ENCODE data around the gene LRP8. TPM values are rescaled to one million over a fixed set of nuclear protein-coding genes. Genes with fewer than 3 reads are reported as not detected.
"Not testable (repeated sequence)": the region's sequence is repeated elsewhere in the genome, so short reads cannot be mapped to it uniquely, and the experiment has no call there.

LRP8 gene
- total and polyA plus RNA-seq, 8 donors = 6.8 to 36.6 (median 9.3) TPM

GRCh38 chr1:53207726-53208125, 120.1 kb downstream of the LRP8 start:
- H3K4me3 ChIP-seq = no peak overlapping the region
- H3K27me3 ChIP-seq = no peaks in the 10 kb centered on the region
- no peak for TF ChIP-seq CTCF (IDR thresholded peaks at IDR 0.05)
- no peaks in the 10 kb centered on the region for H3K4me1 ChIP-seq
- ATAC-seq (no peak), DNase-seq (no peak)
- peaks cover 0 to 16% of the 10 kb centered on the region in 2 donors for H3K9me3 ChIP-seq
- intact Hi-C loops (cut with DNase I) = no loop called here
- peaks cover 0 to 100% of the 10 kb centered on the region in 2 donors for H3K36me3 ChIP-seq
- H3K27ac ChIP-seq = no peak overlapping the region

GRCh38 chr1:53206735-53207379, 121.0 kb downstream of the LRP8 start:
- no peak for TF ChIP-seq CTCF (IDR thresholded peaks at IDR 0.05)
- Histone ChIP-seq H3K4me3 (no peak overlapping the region), H3K27me3 (no peaks in the 10 kb centered on the region), H3K36me3 (peaks cover 0 to 100% of the 10 kb centered on the region in 2 donors), H3K4me1 (no peaks in the 10 kb centered on the region), H3K27ac (no peak overlapping the region), H3K9me3 (peaks cover 0 to 16% of the 10 kb centered on the region in 2 donors)
- intact Hi-C loops (cut with DNase I) = no loop called here
- DNase-seq (no peak), ATAC-seq (no peak)

GRCh38 chr1:53206083-53206685, 121.7 kb downstream of the LRP8 start:
- Histone ChIP-seq H3K36me3 (peaks cover 0 to 98% of the 10 kb centered on the region in 2 donors), H3K9me3 (peaks cover 0 to 16% of the 10 kb centered on the region in 2 donors)
- H3K4me3 ChIP-seq; ATAC-seq; H3K4me1 ChIP-seq; H3K27ac ChIP-seq; H3K27me3 ChIP-seq; intact Hi-C loops (cut with DNase I); DNase-seq: not testable (repeated sequence)

GRCh38 chr1:53205496-53205895, 122.4 kb downstream of the LRP8 start:
- intact Hi-C loops (cut with DNase I); ATAC-seq; H3K27ac ChIP-seq; H3K27me3 ChIP-seq; DNase-seq; H3K4me3 ChIP-seq; H3K4me1 ChIP-seq: not testable (repeated sequence)
- Histone ChIP-seq H3K36me3 (peaks cover 0 to 98% of the 10 kb centered on the region in 2 donors), H3K9me3 (peaks cover 0 to 16% of the 10 kb centered on the region in 2 donors)

GRCh38 chr1:53203466-53203865, 124.4 kb downstream of the LRP8 start:
- DNase-seq = no peak
- Histone ChIP-seq H3K36me3 (peaks cover 0 to 78% of the 10 kb centered on the region in 2 donors), H3K4me3 (no peak overlapping the region), H3K4me1 (peaks cover 0 to 10% of the 10 kb centered on the region in 2 donors), H3K27ac (no peak overlapping the region), H3K27me3 (no peaks in the 10 kb centered on the region), H3K9me3 (peaks cover 0 to 16% of the 10 kb centered on the region in 2 donors)
- no peak for TF ChIP-seq CTCF (IDR thresholded peaks at IDR 0.05)
- ATAC-seq = no peak
- intact Hi-C loops (cut with DNase I) = no loop called here

GRCh38 chr1:53198241-53198651, 129.6 kb downstream of the LRP8 start:
- DNase-seq = no peak
- intact Hi-C loops (cut with DNase I) = no loop called here
- Histone ChIP-seq H3K9me3 (no peaks in the 10 kb centered on the region), H3K4me1 (peaks cover 5 to 28% of the 10 kb centered on the region in 2 donors), H3K27me3 (no peaks in the 10 kb centered on the region), H3K36me3 (peaks cover 0 to 26% of the 10 kb centered on the region in 2 donors), H3K4me3 (no peak overlapping the region), H3K27ac (peak overlapping the region in 1 of 2 donors; percentile 98)
- no peak for TF ChIP-seq CTCF (IDR thresholded peaks at IDR 0.05)
- ATAC-seq = no peak
